Endodermal cell (in vitro differentiated cells): ENCODE data around the gene CHST14. TPM values are rescaled to one million over a fixed set of nuclear protein-coding genes. Genes with fewer than 3 reads are reported as not detected.

Experiments
- DNase-seq: peaks from one replicate; pipeline ENCODE4 v3.0.0-alpha.2; 2017
- H3K27ac ChIP-seq: 2 replicates; pipeline ENCODE4 v1.5.1; 2013; ENCODE audit warnings: mild to moderate bottlenecking, low read depth, low read length, moderate library complexity
- H3K27me3 ChIP-seq: 2 replicates; pipeline ENCODE4 v1.6.1; 2013; ENCODE audit warnings: mild to moderate bottlenecking, low read length, moderate library complexity; ENCODE audit not compliant: insufficient read depth, control insufficient read depth, poor library complexity, severe bottlenecking
- H3K36me3 ChIP-seq: 2 replicates; pipeline ENCODE4 v1.7.0; 2013; ENCODE audit warnings: mild to moderate bottlenecking, low read length, moderate library complexity; ENCODE audit not compliant: control insufficient read depth, insufficient read depth
- H3K4me1 ChIP-seq: one replicate; pipeline ENCODE4 v1.7.0; 2013; ENCODE audit warnings: low read length; ENCODE audit not compliant: control insufficient read depth, insufficient read depth
- H3K4me3 ChIP-seq: 2 replicates; pipeline ENCODE4 v1.5.1; 2013; ENCODE audit warnings: mild to moderate bottlenecking, low read length, moderate library complexity
- H3K9ac ChIP-seq: 2 replicates; pipeline ENCODE4 v1.6.1; 2013; ENCODE audit warnings: mild to moderate bottlenecking, low read length, moderate library complexity; ENCODE audit not compliant: poor library complexity, severe bottlenecking; ENCODE audit errors: extremely low read depth
- H3K9me3 ChIP-seq: 2 replicates; pipeline ENCODE4 v1.6.1; 2013; ENCODE audit warnings: mild to moderate bottlenecking, low read length, moderate library complexity; ENCODE audit not compliant: control insufficient read depth
- H3K27ac Mint-ChIP-seq: 2 replicates; pipeline ENCODE4 v1.8.0; 2020; ENCODE audit warnings: mixed read lengths
- H3K27me3 Mint-ChIP-seq: 2 replicates; pipeline ENCODE4 v1.8.0; 2021; ENCODE audit warnings: mild to moderate bottlenecking, mixed read lengths; ENCODE audit not compliant: insufficient read depth
- H3K36me3 Mint-ChIP-seq: 2 replicates; pipeline ENCODE4 v1.8.0; 2020; ENCODE audit warnings: low read depth, mixed read lengths
- H3K4me1 Mint-ChIP-seq: 2 replicates; pipeline ENCODE4 v1.8.0; 2020; ENCODE audit warnings: mixed read lengths
- H3K4me3 Mint-ChIP-seq: 2 replicates; pipeline ENCODE4 v1.8.0; 2020; ENCODE audit warnings: mild to moderate bottlenecking, moderate library complexity, mixed read lengths
- H3K9me3 Mint-ChIP-seq: 2 replicates; pipeline ENCODE4 v1.8.0; 2020; ENCODE audit warnings: mild to moderate bottlenecking, mixed read lengths
- CTCF ChIP-seq: fragments of 200-600 bp; sonication (generic); conservative IDR thresholded peaks from 2 replicates; pipeline ENCODE4 v1.5.0; 2021; ENCODE audit warnings: antibody characterized with exemption, mild to moderate bottlenecking
- WGBS, 2 experiments: methylation state at CpG; one replicate each; pipeline versions ENCODE4 v1.1.5 to v1.1.7; 2013; ENCODE audit warnings: missing lambda C conversion rate in 2 of 2, mixed read lengths in 1 of 2; ENCODE audit not compliant: insufficient coverage in 1 of 2, insufficient read length in 1 of 2; 5-methylcytosine and 5-hydroxymethylcytosine counted together
- total RNA-seq, 2 donors: library from RNA; stranded (reverse); fragmentation: NEBNext Ultra II Directional in 1 of 2; extraction: Animal tissue kit (Norgen Biotek cat#: 25700) in 1 of 2; gene quantifications; 2 replicates in 1 of 2; 3 replicates in 1 of 2; pipeline ENCODE4 v1.2.1, GENCODE V29; 2021

The CHST14 gene
- total RNA-seq, 2 donors from 2014 or later, result 33.7 to 43.0 TPM

DNA sequence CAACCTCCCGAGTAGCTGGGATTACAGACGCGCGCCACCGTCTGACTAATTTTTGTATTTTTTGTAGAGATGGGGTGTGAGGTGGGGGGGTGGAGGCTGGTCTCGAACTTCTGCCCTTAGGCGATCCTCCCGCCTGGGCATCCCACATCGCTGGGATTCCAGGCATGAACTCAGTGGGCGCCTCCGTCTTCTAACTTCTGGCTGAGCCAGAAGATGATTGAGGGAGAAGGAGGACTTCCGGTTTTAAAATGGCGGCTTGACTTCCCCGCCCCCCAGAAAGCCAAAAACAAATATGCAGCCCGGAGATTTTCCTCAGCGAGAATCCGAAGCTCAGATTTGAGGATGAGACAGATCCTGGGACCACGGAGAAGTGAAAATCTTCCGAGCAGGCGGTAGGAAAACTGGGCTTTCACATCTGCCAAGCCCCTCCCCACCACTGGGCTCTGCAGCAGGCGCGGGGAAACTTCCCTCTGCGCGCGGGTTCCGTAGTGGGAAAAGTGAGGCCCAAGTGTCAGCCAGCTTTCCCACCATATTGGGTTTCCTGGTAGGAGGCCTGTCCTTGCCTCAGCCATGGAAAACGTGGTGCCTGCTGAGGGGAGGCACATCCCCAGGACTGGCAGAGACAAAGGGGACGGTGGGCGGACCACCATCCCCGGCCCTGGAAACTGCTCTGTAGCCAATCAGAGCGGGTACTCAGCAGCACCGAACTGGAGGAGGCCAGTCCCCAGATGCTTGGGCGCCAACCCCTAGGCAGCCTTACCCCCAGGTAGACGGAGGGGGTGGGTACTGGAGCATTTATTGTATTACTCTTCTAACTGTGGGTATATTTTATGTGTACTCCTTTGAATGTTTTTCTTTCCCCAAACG lies 17.3 kb downstream of the CHST14 start:
- no peaks in the 10 kb centered on the region for H3K36me3 Mint-ChIP-seq
- peaks cover 3% of the 10 kb centered on the region for H3K9me3 Mint-ChIP-seq
- peaks cover 3% of the 10 kb centered on the region for H3K27me3 Mint-ChIP-seq
- no peaks in the 10 kb centered on the region for H3K9me3 ChIP-seq
- H3K4me3 ChIP-seq, result no peak overlapping the region
- H3K27ac ChIP-seq, result no peak overlapping the region
- WGBS, 2 experiments, result 95 to 99% methylated on average over 24 to 35 of the region's 35 CpGs
- no peaks in the 10 kb centered on the region for H3K4me1 ChIP-seq
- no peak for TF ChIP-seq CTCF
- H3K4me3 Mint-ChIP-seq, result no peak overlapping the region
- no peak overlapping the region for H3K9ac ChIP-seq
- peak; percentile 36 for DNase-seq
- H3K4me1 Mint-ChIP-seq, result no peaks in the 10 kb centered on the region
- no peaks in the 10 kb centered on the region for H3K36me3 ChIP-seq
- no peaks in the 10 kb centered on the region for H3K27me3 ChIP-seq
- no peak overlapping the region for H3K27ac Mint-ChIP-seq

- H3K9me3 Mint-ChIP-seq, result peaks cover 3% of the 10 kb centered on the region
- Histone ChIP-seq H3K4me1 (no peaks in the 10 kb centered on the region), H3K4me3 (no peak overlapping the region), H3K9me3 (no peaks in the 10 kb centered on the region), H3K36me3 (no peaks in the 10 kb centered on the region), H3K9ac (no peak overlapping the region), H3K27ac (no peak overlapping the region), H3K27me3 (no peaks in the 10 kb centered on the region)
- H3K27me3 Mint-ChIP-seq, result peaks cover 10% of the 10 kb centered on the region
- no peak for TF ChIP-seq CTCF
- no peak overlapping the region for H3K4me3 Mint-ChIP-seq
- 95 to 96% methylated on average over 27 to 47 of the region's 47 CpGs for WGBS, 2 experiments
- no peaks in the 10 kb centered on the region for H3K36me3 Mint-ChIP-seq
- H3K27ac Mint-ChIP-seq, result no peak overlapping the region
- H3K4me1 Mint-ChIP-seq, result no peaks in the 10 kb centered on the region
- DNase-seq, result peak; percentile 47
Measured at GRCh38 chr15:40489274-40490175, 18.7 kb downstream of the CHST14 start.

GRCh38 chr15:40493089-40493840 lies 22.5 kb downstream of the CHST14 start:
- no peaks in the 10 kb centered on the region for H3K4me1 ChIP-seq
- H3K27me3 Mint-ChIP-seq, result peaks cover 13% of the 10 kb centered on the region
- WGBS, 2 experiments, result 91 to 95% methylated on average over 8 of the region's 8 CpGs
- H3K9me3 Mint-ChIP-seq, result peaks cover 2% of the 10 kb centered on the region
- no peak overlapping the region for H3K27ac ChIP-seq
- no peaks in the 10 kb centered on the region for H3K36me3 Mint-ChIP-seq
- no peak for DNase-seq
- H3K27me3 ChIP-seq, result no peaks in the 10 kb centered on the region
- H3K9ac ChIP-seq, result no peak overlapping the region
- no peak overlapping the region for H3K4me3 ChIP-seq
- TF ChIP-seq CTCF, result no peak
- H3K4me1 Mint-ChIP-seq, result no peaks in the 10 kb centered on the region
- H3K4me3 Mint-ChIP-seq, result no peak overlapping the region
- H3K36me3 ChIP-seq, result no peaks in the 10 kb centered on the region
- no peak overlapping the region for H3K27ac Mint-ChIP-seq
- H3K9me3 ChIP-seq, result no peaks in the 10 kb centered on the region
